Endodermal cell (in vitro differentiated cells): Measurements from ENCODE around the gene RBBP7. TPM values are rescaled to one million over a fixed set of nuclear protein-coding genes. Genes with fewer than 3 reads are reported as not detected.

Experiments
- DNase-seq: peaks from one replicate; pipeline ENCODE4 v3.0.0-alpha.2; 2017
- H3K27ac ChIP-seq: 2 replicates; pipeline ENCODE4 v1.5.1; 2013; ENCODE audit warnings: mild to moderate bottlenecking, low read depth, low read length, moderate library complexity
- H3K27me3 ChIP-seq: 2 replicates; pipeline ENCODE4 v1.6.1; 2013; ENCODE audit warnings: mild to moderate bottlenecking, low read length, moderate library complexity; ENCODE audit not compliant: insufficient read depth, control insufficient read depth, poor library complexity, severe bottlenecking
- H3K36me3 ChIP-seq: 2 replicates; pipeline ENCODE4 v1.7.0; 2013; ENCODE audit warnings: mild to moderate bottlenecking, low read length, moderate library complexity; ENCODE audit not compliant: control insufficient read depth, insufficient read depth
- H3K4me1 ChIP-seq: one replicate; pipeline ENCODE4 v1.7.0; 2013; ENCODE audit warnings: low read length; ENCODE audit not compliant: control insufficient read depth, insufficient read depth
- H3K4me3 ChIP-seq: 2 replicates; pipeline ENCODE4 v1.5.1; 2013; ENCODE audit warnings: mild to moderate bottlenecking, low read length, moderate library complexity
- H3K9ac ChIP-seq: 2 replicates; pipeline ENCODE4 v1.6.1; 2013; ENCODE audit warnings: mild to moderate bottlenecking, low read length, moderate library complexity; ENCODE audit not compliant: poor library complexity, severe bottlenecking; ENCODE audit errors: extremely low read depth
- H3K9me3 ChIP-seq: 2 replicates; pipeline ENCODE4 v1.6.1; 2013; ENCODE audit warnings: mild to moderate bottlenecking, low read length, moderate library complexity; ENCODE audit not compliant: control insufficient read depth
- H3K27ac Mint-ChIP-seq: 2 replicates; pipeline ENCODE4 v1.8.0; 2020; ENCODE audit warnings: mixed read lengths
- H3K27me3 Mint-ChIP-seq: 2 replicates; pipeline ENCODE4 v1.8.0; 2021; ENCODE audit warnings: mild to moderate bottlenecking, mixed read lengths; ENCODE audit not compliant: insufficient read depth
- H3K36me3 Mint-ChIP-seq: 2 replicates; pipeline ENCODE4 v1.8.0; 2020; ENCODE audit warnings: low read depth, mixed read lengths
- H3K4me1 Mint-ChIP-seq: 2 replicates; pipeline ENCODE4 v1.8.0; 2020; ENCODE audit warnings: mixed read lengths
- H3K4me3 Mint-ChIP-seq: 2 replicates; pipeline ENCODE4 v1.8.0; 2020; ENCODE audit warnings: mild to moderate bottlenecking, moderate library complexity, mixed read lengths
- H3K9me3 Mint-ChIP-seq: 2 replicates; pipeline ENCODE4 v1.8.0; 2020; ENCODE audit warnings: mild to moderate bottlenecking, mixed read lengths
- WGBS, 2 experiments: methylation state at CpG; one replicate each; pipeline versions ENCODE4 v1.1.5 to v1.1.7; 2013; ENCODE audit warnings: missing lambda C conversion rate in 2 of 2, mixed read lengths in 1 of 2; ENCODE audit not compliant: insufficient coverage in 1 of 2, insufficient read length in 1 of 2; 5-methylcytosine and 5-hydroxymethylcytosine counted together
- total RNA-seq, 2 donors: library from RNA; stranded (reverse); fragmentation: NEBNext Ultra II Directional in 1 of 2; extraction: Animal tissue kit (Norgen Biotek cat#: 25700) in 1 of 2; gene quantifications; 2 replicates in 1 of 2; 3 replicates in 1 of 2; pipeline ENCODE4 v1.2.1, GENCODE V29; 2021
- TF ChIP-seq, protein P1 (sequence below): fragments of 200-600 bp; sonication (generic); conservative IDR thresholded peaks from 2 replicates; pipeline ENCODE4 v1.5.0; 2021; ENCODE audit warnings: antibody characterized with exemption, mild to moderate bottlenecking

The RBBP7 gene
- total RNA-seq, 2 donors from 2014 or later = 135 to 239 TPM

DNA sequence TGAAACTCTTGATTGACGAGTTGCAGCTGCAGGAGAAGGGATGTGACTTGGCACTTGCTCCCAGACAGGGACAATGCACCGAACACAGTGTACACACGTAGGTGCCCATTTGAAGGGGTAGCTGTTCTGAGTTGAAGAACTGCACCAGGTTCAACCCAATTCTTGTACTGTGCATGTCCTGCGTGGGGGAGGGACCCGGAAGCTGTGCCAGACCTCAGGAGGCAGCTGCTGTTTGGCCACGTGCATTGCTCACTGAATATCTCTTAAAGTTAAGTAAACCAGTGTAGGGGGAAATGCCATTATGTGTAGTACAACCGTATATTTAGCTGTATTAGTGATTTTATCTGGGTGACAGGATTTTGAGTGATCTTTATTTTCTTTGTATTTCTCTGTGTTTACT, 12.0 kb upstream of the RBBP7 start:
- TF ChIP-seq, protein P1, sequence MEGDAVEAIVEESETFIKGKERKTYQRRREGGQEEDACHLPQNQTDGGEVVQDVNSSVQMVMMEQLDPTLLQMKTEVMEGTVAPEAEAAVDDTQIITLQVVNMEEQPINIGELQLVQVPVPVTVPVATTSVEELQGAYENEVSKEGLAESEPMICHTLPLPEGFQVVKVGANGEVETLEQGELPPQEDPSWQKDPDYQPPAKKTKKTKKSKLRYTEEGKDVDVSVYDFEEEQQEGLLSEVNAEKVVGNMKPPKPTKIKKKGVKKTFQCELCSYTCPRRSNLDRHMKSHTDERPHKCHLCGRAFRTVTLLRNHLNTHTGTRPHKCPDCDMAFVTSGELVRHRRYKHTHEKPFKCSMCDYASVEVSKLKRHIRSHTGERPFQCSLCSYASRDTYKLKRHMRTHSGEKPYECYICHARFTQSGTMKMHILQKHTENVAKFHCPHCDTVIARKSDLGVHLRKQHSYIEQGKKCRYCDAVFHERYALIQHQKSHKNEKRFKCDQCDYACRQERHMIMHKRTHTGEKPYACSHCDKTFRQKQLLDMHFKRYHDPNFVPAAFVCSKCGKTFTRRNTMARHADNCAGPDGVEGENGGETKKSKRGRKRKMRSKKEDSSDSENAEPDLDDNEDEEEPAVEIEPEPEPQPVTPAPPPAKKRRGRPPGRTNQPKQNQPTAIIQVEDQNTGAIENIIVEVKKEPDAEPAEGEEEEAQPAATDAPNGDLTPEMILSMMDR = no peak
- no peaks in the 10 kb centered on the region for H3K36me3 Mint-ChIP-seq
- no peaks in the 10 kb centered on the region for H3K36me3 ChIP-seq
- no peak overlapping the region for H3K27ac ChIP-seq
- no peak overlapping the region for H3K27ac Mint-ChIP-seq
- WGBS, 2 experiments = 63 to 77% methylated on average over 4 to 7 of the region's 7 CpGs
- peak; percentile 44 for DNase-seq
- H3K4me3 Mint-ChIP-seq = peak overlapping the region; percentile 66
- H3K27me3 ChIP-seq = no peaks in the 10 kb centered on the region
- H3K4me1 ChIP-seq = no peaks in the 10 kb centered on the region
- H3K9me3 ChIP-seq = no peaks in the 10 kb centered on the region
- no peaks in the 10 kb centered on the region for H3K9me3 Mint-ChIP-seq
- H3K27me3 Mint-ChIP-seq = peaks cover 21% of the 10 kb centered on the region
- H3K9ac ChIP-seq = no peak overlapping the region
- no peak overlapping the region for H3K4me3 ChIP-seq
- peaks cover 3% of the 10 kb centered on the region for H3K4me1 Mint-ChIP-seq

DNA sequence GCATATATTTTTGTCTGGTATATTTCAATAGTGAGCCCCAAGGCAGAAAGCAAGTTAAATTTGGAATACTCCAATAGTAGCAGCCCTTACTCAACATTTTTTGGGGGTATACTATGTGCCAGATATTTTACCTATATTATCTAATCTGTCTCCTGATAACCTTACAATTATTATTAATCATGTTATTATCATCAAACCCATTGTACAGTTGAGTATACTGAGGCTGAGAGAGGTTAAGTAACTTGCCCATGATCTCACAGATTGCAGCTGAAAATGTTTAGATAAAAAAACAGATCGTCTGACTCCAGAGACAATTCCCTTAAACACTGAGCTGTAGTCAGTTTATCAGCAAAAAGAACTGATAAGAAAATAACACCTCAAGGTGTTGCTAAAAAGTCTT, 6.5 kb upstream of the RBBP7 start:
- Histone ChIP-seq H3K9ac (no peak overlapping the region), H3K27ac (no peak overlapping the region), H3K9me3 (no peaks in the 10 kb centered on the region), H3K27me3 (no peaks in the 10 kb centered on the region), H3K36me3 (no peaks in the 10 kb centered on the region), H3K4me3 (no peak overlapping the region), H3K4me1 (no peaks in the 10 kb centered on the region)
- WGBS, 2 experiments = 7% methylated on average over 1 of the region's 1 CpG; no CpG with 5 or more reads in 1 of the 2 experiments
- Mint-ChIP-seq H3K27ac (no peak overlapping the region), H3K4me3 (no peak overlapping the region), H3K36me3 (no peaks in the 10 kb centered on the region), H3K9me3 (no peaks in the 10 kb centered on the region), H3K4me1 (peaks cover 36% of the 10 kb centered on the region), H3K27me3 (peaks cover 24% of the 10 kb centered on the region)
- DNase-seq = no peak
- TF ChIP-seq, protein P1 = no peak

DNA sequence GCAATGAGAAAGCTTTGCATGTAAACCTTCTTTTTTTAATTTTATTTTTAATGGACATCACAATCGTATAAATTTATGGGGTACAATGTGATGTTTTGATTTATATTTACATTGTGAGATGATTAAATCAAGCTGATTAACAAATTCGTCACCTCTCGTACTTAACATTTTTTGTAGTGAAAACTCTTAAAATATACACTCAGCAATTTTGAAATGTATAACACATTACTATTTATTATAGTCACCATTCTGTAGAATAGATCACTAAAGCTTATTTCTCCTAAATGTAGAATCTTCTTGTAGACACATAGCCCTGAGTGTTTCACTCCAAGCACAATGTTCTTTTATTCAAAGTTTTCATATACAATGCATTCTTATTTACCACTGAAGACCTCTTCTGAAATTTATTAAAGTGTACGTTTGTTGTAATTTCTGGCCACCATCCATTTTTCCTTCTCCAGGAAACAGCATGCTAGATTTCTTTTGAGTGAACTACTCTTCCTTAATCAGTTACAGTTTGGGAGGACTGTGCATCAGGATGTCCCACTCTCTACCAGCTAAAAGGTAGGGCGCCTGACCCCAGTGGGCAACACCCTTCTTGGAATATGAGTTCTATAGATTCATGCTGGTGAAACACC, 4.4 kb upstream of the RBBP7 start:
- no peak overlapping the region for H3K4me3 Mint-ChIP-seq
- peaks cover 16% of the 10 kb centered on the region for H3K27me3 Mint-ChIP-seq
- Histone ChIP-seq H3K27ac (no peak overlapping the region), H3K36me3 (no peaks in the 10 kb centered on the region), H3K4me3 (no peak overlapping the region), H3K4me1 (no peaks in the 10 kb centered on the region), H3K9ac (no peak overlapping the region), H3K27me3 (no peaks in the 10 kb centered on the region), H3K9me3 (no peaks in the 10 kb centered on the region)
- no peak overlapping the region for H3K27ac Mint-ChIP-seq
- no peaks in the 10 kb centered on the region for H3K9me3 Mint-ChIP-seq
- no peaks in the 10 kb centered on the region for H3K36me3 Mint-ChIP-seq
- WGBS, 2 experiments = 95 to 100% methylated on average over 1 to 2 of the region's 5 CpGs
- peaks cover 44% of the 10 kb centered on the region for H3K4me1 Mint-ChIP-seq
- TF ChIP-seq, protein P1 = no peak
- no peak for DNase-seq
